Measurements from ENCODE around the gene UNKL.
A peak's percentile ranks its signal among the peaks of the same experiment; 100 is the strongest.

UNKL gene

DNA sequence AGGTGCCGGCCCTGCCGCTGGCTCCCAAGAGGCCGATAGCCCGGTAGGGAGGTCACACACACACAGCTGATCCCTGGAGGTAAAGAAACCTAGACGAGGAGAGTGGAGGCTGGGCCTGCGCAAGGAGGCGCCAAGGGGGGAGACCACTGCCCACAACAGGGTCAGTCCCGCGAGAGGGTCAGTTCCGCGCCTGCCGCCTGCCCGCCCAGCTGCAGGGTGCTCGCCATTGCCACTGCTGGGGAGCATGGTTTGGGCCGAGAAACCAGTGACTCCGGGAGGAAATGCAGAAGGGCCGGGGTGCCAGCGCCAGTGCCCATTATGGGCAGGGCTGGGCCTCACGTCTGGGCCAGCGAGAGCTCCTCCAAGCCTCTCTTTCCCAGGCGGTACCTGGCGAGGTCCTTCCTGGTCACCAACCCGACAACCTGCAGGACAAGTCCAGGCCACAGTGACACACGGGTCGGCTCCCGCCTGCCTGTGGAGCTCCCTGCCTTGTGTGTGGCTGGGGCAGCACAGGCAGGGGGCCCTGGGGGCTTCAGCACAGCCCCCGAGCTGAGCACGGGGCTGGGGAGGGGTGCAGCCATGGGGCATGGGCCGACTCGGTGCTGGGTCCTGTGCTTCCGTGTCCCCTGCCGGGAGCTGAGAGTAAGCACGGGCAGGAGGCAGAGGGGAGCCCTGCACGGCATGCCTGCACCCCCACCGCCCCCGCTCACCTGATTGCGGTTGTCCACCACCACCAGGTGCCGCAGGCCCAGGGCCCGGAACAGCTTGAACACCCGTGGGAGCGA lies 32.0 kb upstream of the UNKL start:
- Histone ChIP-seq H3K36me3 (ENCODE audit: control insufficient read depth in 2 of 2, insufficient read depth in 1 of 2, low read length in 2 of 2) (peaks cover 0 to 38% of the 10 kb centered on the region in 2 experiments; a peak in 1 of 3 replicates), H3K27ac (ENCODE audit: extremely low read depth, low read depth, low read length) (no peak overlapping the region), H3K4me3 (ENCODE audit: low read depth, low read length) (no peak overlapping the region), H3K4me1 (ENCODE audit: control insufficient read depth, insufficient read depth, low read length) (no peaks in the 10 kb centered on the region), H3K9me3 (ENCODE audit: control insufficient read depth, insufficient read depth, low read depth, low read length) (no peaks in the 10 kb centered on the region)
- ChIA-PET CTCF (no interaction called here), POLR2A (interaction anchor here (0.6 to 1.4 kb wide), 2 partner anchors 8 to 26 kb away, joined by 3 to 7 read pairs; no protein-coding TSS in a partner anchor)
- TF ChIP-seq ZNF155 (tag by site-specific recombination; IDR thresholded peaks at IDR 0.05) (no peak), ZNF10 (tag by site-specific recombination; IDR thresholded peaks at IDR 0.05) (0 out of 2 replicates have a peak, but pooled peaks have one; percentile 12)
- TF ChIP-seq, protein P1, sequence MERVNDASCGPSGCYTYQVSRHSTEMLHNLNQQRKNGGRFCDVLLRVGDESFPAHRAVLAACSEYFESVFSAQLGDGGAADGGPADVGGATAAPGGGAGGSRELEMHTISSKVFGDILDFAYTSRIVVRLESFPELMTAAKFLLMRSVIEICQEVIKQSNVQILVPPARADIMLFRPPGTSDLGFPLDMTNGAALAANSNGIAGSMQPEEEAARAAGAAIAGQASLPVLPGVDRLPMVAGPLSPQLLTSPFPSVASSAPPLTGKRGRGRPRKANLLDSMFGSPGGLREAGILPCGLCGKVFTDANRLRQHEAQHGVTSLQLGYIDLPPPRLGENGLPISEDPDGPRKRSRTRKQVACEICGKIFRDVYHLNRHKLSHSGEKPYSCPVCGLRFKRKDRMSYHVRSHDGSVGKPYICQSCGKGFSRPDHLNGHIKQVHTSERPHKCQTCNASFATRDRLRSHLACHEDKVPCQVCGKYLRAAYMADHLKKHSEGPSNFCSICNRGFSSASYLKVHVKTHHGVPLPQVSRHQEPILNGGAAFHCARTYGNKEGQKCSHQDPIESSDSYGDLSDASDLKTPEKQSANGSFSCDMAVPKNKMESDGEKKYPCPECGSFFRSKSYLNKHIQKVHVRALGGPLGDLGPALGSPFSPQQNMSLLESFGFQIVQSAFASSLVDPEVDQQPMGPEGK (tag by site-specific recombination; IDR thresholded peaks at IDR 0.05), result 0 out of 2 replicates have a peak, but pooled peaks have one; percentile 23

DNA sequence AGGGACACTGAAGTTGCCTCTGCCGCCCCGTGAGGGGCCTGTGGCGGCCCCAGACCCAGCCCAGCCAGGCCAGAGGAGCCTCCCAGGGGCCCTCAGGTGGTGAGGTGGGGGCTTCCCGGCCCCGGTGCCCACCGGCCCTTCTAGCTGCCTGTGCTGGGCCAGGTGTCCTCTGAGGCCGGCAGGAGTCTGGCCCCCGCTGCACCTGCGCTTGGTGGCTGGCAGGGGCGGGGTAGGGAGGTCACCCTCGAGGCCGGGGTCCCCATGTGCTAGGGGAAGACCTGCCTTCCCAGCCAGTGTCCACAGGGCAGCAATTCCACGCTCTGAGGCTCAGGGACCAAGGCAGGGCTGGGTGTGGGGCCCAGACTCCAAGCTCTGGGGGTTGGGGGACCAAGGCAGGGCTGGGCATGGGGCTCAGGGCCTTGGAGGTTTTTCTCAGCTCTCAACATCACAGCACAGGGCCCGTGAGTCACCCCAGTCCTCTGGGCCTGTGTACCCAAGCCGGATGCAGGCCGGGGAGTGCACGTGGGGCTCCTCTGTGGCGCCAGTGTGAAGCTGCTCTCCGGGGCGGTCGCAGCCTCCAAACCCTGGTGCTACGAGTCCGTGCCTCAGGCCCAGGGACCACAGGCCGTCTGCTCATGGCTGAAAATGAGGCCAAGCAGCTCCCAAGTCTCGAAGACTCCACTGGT lies 31.2 kb upstream of the UNKL start:
- no peak overlapping the region for H3K27ac ChIP-seq (ENCODE audit: extremely low read depth, low read depth, low read length)
- ChIA-PET CTCF (no interaction called here), POLR2A (no interaction called here)
- no peaks in the 10 kb centered on the region for H3K9me3 ChIP-seq (ENCODE audit: control insufficient read depth, insufficient read depth, low read depth, low read length)
- no peak overlapping the region for H3K4me3 ChIP-seq (ENCODE audit: low read depth, low read length)
- TF ChIP-seq GLIS1 (tag by site-specific recombination; IDR thresholded peaks at IDR 0.05), result 0 out of 2 replicates have a peak, but pooled peaks have one; percentile 0
- no peak for TF ChIP-seq HOXD13 (CRISPR knock-in tag; IDR thresholded peaks at IDR 0.05; ENCODE audit: borderline replicate concordance)
- TF ChIP-seq ZNF776 (tag by site-specific recombination; IDR thresholded peaks at IDR 0.05; ENCODE audit: borderline replicate concordance), result no peak
- H3K36me3 ChIP-seq (ENCODE audit: control insufficient read depth in 2 of 2, insufficient read depth in 1 of 2, low read length in 2 of 2), result peaks cover 0 to 30% of the 10 kb centered on the region in 2 experiments; a peak in 1 of 3 replicates
- no peaks in the 10 kb centered on the region for H3K4me1 ChIP-seq (ENCODE audit: control insufficient read depth, insufficient read depth, low read length)

DNA sequence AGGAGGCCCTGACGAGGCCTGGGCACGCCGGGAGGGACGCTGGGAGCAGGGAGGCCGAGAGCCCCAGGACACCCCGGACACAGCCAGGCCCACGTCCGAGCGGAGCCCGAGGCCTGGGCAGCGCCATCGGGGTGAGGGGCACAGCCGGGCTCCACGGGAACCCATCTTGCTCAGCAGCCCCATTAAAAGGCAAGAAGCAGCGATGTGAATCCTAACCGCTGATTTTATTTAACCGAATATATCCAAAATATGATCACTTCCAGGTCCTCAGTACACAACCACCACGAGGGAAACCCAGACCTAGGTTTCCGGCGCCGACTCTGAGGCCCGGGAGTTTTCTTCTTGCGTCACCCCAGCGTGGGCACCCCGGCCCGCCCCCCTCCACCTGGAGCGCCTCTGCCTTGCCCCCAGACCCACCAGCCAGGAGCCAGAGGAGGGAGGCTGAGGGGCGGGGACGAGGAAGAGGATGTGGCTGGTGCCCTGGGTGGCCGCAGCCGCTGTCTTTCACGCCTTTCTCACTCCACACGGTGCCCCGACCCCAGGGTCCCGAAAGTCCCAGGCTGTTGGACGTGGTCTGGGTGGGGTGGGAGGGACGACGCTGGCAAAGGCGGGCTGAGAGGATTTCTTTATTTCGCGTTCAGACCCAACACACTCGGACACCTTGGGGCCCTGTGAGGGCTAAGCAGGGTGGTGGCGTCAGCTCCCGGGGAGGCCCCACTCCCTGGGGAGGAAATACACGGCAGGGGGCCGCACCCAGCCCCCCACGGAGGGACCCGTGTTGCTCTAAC lies 30.4 kb upstream of the UNKL start:
- CTCF ChIA-PET, result no interaction called here
- POLR2A ChIA-PET, result no interaction called here
- peaks cover 0 to 26% of the 10 kb centered on the region in 2 experiments; a peak in 1 of 3 replicates for H3K36me3 ChIP-seq (ENCODE audit: control insufficient read depth in 2 of 2, insufficient read depth in 1 of 2, low read length in 2 of 2)
- no peak overlapping the region for H3K4me3 ChIP-seq (ENCODE audit: low read depth, low read length)
- no peaks in the 10 kb centered on the region for H3K4me1 ChIP-seq (ENCODE audit: control insufficient read depth, insufficient read depth, low read length)
- H3K27ac ChIP-seq (ENCODE audit: extremely low read depth, low read depth, low read length), result no peak overlapping the region
- TF ChIP-seq GLIS1 (tag by site-specific recombination; IDR thresholded peaks at IDR 0.05), result peak; percentile 55; the same call in 1 of the 2 replicates
- no peak; the same call in 1 of the 2 replicates for TF ChIP-seq ZNF341 (tag by site-specific recombination; IDR thresholded peaks at IDR 0.05; ENCODE audit: low read depth)
- TF ChIP-seq GLIS2 (tag by site-specific recombination; IDR thresholded peaks at IDR 0.05), result 0 out of 2 replicates have a peak, but pooled peaks have one; percentile 22
- no peaks in the 10 kb centered on the region for H3K9me3 ChIP-seq (ENCODE audit: control insufficient read depth, insufficient read depth, low read depth, low read length)

DNA sequence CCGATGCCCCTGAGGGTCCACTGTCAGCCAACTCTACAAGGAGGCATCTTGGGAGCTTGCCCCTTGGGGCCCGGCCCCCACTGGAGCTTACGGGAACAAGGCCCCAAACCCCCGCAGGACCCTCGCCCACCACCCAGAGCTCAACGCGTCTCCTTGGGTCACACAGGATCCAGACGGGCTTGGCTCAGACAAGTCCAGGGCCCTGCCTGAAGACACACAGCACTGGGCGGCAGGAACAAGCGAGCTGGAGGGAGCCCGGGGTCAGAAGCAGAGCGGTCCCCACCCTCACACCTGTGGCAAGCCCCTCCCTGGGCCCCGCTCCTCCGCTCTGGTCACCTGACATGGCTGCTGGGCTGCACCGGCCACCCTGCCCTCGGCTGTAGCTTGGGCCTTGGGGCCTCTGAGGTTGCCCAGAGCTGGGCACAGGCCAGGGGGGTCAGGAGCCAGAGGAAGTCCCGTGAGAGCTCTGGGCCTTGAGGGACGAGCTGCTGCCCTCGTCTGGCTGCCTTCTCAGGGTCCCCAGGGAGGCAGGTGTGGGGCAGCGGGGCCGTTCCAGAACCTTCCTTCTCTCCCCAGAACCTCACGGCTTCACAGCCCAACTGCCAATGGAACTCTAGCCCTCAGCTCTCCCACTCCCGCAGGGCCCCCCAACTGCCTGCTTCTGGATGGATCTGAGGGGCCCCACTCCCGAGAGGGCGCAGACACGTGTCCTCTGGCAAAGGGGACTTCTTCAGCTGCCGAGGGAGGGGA lies 29.7 kb upstream of the UNKL start, which contains the start of gene CCDC154:
Gene CCDC154, minus strand, starts transcription at position 577 of the 750 bp plus-strand sequence. Its CDS starts 234 bp downstream, at position 343.
- POLR2A ChIA-PET, result no interaction called here
- H3K4me1 ChIP-seq (ENCODE audit: control insufficient read depth, insufficient read depth, low read length), result no peaks in the 10 kb centered on the region

More for the DNA sequence above, 29.7 kb upstream of the UNKL start, which contains the start of gene CCDC154:
- TF ChIP-seq ZNF341 (tag by site-specific recombination; IDR thresholded peaks at IDR 0.05; ENCODE audit: low read depth), result peak; percentile 39
- no peak for TF ChIP-seq ZBTB48 (tag by site-specific recombination; IDR thresholded peaks at IDR 0.05)
- no peak within 1 kb of the TSS for H3K27ac ChIP-seq (ENCODE audit: extremely low read depth, low read depth, low read length)
- CTCF ChIA-PET, result interaction anchor here (0.7 to 0.9 kb wide), 3 partner anchors 11 to 221 kb away, joined by 3 to 4 read pairs (median 3); no protein-coding TSS in a partner anchor
- no peaks in the 10 kb centered on the region for H3K9me3 ChIP-seq (ENCODE audit: control insufficient read depth, insufficient read depth, low read depth, low read length)
- H3K36me3 ChIP-seq (ENCODE audit: control insufficient read depth in 2 of 2, insufficient read depth in 1 of 2, low read length in 2 of 2), result peaks cover 0 to 21% of the 10 kb centered on the region in 2 experiments; a peak in 1 of 3 replicates
- no peak within 1 kb of the TSS for H3K4me3 ChIP-seq (ENCODE audit: low read depth, low read length)
